Stomach (tissue), 4 donors: ENCODE data around the gene EGLN2.

ENCODE experiments used
- POLR2A ChIP-seq, 4 donors: fragments of 450-650 bp; IDR thresholded peaks; one replicate each; pipeline ENCODE4 v1.6.1; 2016; ENCODE audit warnings: antibody characterized with exemption in 4 of 4, control low read depth in 2 of 4, mild to moderate bottlenecking in 1 of 4, moderate library complexity in 1 of 4
- POLR2AphosphoS5 ChIP-seq, 3 donors: sonication (generic); formaldehyde crosslinking; IDR thresholded peaks; one replicate each; pipeline ENCODE4 v1.6.1; 2016; ENCODE audit warnings: antibody characterized with exemption in 3 of 3
- TF ChIP-seq, protein P1 (sequence below), 7 experiments: fragments of 450-650 bp in 4 of 7; fragments of 200-600 bp in 3 of 7; sonication (generic) in 3 of 7; IDR thresholded peaks; one replicate each; pipeline ENCODE4 v1.5.1; 2016 to 2019; ENCODE audit warnings: antibody characterized with exemption in 7 of 7, control low read depth in 2 of 7, mild to moderate bottlenecking in 1 of 7

DNA sequence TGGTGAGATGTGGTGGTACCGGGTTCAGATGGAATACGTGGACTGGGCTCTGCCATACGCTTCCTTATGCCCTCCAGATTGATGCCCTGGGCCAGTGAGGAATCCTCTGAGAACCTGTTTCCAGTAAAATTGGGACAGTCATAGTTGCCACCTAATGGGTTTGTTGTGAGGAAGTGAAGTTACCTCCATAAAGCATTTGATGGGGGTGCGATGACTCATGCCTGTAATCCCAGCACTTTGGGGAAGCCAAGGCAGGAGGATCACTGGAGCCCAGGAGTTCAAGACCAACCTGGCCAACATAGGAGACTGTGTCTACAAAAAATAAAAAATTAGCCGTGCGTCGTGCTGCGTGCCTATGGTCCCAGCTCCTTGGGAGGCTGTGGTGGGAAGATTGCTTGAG, 43.2 kb upstream of the EGLN2 start:
- TF ChIP-seq, protein P1, sequence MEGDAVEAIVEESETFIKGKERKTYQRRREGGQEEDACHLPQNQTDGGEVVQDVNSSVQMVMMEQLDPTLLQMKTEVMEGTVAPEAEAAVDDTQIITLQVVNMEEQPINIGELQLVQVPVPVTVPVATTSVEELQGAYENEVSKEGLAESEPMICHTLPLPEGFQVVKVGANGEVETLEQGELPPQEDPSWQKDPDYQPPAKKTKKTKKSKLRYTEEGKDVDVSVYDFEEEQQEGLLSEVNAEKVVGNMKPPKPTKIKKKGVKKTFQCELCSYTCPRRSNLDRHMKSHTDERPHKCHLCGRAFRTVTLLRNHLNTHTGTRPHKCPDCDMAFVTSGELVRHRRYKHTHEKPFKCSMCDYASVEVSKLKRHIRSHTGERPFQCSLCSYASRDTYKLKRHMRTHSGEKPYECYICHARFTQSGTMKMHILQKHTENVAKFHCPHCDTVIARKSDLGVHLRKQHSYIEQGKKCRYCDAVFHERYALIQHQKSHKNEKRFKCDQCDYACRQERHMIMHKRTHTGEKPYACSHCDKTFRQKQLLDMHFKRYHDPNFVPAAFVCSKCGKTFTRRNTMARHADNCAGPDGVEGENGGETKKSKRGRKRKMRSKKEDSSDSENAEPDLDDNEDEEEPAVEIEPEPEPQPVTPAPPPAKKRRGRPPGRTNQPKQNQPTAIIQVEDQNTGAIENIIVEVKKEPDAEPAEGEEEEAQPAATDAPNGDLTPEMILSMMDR (IDR thresholded peaks at IDR 0.05), result no peak
- no peak for TF ChIP-seq POLR2AphosphoS5 (IDR thresholded peaks at IDR 0.05)
- TF ChIP-seq POLR2A (IDR thresholded peaks at IDR 0.05), result no peak
